GM08714 (cell line): ENCODE measurements around the gene RAI2.

Experiments
- H3K4me3 ChIP-seq: fragments of 200-500 bp; sonication (Bioruptor generic); 2 replicates; pipeline ENCODE4 v1.5.1; 2014; ENCODE audit warnings: mild to moderate bottlenecking, low read length, inconsistent platforms
- ZNF274 ChIP-seq: IDR thresholded peaks from 2 replicates; pipeline ENCODE4 v1.6.1; 2012; ENCODE audit warnings: mild to moderate bottlenecking, low read depth, low read length

Gene RAI2

DNA sequence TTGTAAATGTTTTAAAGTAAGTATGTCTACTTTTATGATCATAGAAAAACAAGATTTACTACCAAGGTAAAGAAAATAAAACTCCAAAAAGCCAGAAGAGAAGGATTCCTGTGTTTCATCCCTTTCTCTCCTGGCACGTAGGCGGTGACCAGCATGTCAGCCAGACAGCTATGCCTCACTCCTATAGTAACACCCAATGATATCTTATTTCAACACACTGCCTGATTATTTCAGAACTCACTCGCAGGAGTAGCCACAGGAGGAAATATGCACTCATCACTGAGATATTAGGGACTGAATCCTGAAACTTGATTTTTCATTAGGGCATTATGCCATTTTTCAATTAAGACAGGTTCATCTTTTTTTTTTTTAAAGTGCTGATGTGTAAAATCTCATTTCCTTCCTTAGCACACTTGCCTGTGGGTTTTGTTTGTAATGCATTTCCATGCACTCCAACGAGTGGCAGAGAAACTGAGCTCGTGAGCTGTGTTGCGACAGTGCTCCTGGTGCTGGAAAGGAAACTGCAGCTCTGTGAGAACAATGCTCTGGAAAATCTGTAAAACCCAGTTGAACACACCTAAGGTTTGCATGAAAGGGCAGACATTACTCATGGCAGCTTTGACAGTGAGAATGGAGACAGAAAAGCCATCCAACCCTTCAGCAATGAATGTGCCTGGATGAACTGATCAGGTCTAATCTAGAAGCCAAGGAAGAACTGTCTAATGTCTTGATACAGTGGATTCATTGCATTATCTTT lies 18.2 kb downstream of the RAI2 start:
- H3K4me3 ChIP-seq, result no peak overlapping the region
- no peak for TF ChIP-seq ZNF274

DNA sequence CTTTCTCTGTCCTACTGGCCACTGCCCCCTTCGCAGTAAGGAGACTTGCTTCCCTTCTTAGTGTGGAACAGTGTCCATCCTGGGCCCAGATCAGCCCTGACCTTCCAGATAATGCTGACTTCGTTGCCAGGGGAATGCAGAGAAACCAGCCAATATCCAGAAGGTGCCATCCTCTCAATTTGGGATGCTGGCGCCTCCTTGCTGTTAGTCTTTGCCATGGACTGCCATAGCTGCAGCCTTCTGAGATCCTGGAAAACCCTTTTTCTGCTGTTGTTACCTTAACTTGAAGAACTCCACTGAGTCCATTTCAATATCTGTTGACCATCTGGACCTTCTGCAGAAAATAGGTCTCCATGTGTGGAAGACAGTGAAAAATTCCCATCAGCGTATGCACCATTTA lies 21.8 kb downstream of the RAI2 start:
- no peak overlapping the region for H3K4me3 ChIP-seq
- TF ChIP-seq ZNF274, result no peak

GRCh38 chrX:17836830-17837229 lies 24.3 kb downstream of the RAI2 start:
- TF ChIP-seq ZNF274, result no peak
- no peak overlapping the region for H3K4me3 ChIP-seq

DNA sequence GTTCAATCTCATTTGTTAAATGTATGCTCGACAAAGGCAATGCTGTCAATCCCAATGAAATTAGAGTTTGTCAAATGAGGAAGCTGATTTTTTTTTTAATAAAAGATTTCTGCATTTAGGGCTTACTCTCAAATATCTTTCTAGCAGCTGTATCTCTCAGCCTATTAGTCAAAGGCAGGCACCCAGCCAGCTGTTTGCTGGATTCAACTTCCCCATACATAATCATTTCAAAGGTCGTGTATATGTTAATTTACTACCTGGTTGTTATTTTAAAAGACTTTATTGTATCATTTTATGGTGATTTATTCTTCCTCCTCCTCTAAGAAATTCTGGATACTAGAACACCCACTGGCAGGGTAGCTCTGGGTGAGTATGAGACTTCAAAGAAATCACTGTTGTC lies 27.1 kb downstream of the RAI2 start:
- no peak overlapping the region for H3K4me3 ChIP-seq

DNA sequence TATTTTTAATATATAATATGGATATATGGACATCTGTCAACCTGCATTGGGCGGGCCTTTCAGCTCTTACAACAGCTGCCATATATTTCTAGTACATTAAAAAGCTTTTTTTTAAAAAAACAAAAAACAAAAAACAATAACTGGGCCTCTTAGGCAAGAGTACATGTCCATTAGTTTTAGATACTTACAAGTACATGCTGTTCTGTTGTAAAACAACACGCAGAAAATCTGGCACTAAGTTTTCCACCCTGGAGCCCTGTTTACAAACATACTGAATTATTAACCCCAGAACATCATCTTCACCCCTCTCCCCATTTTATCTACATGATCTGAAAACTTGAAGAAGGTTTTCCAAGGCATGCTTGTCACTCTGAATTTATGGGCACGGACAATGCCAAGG lies 29.8 kb downstream of the RAI2 start:
- H3K4me3 ChIP-seq, result no peak overlapping the region
- no peak for TF ChIP-seq ZNF274

More for the DNA sequence above, 27.1 kb downstream of the RAI2 start:
- TF ChIP-seq ZNF274, result no peak

- no peak for TF ChIP-seq ZNF274
- H3K4me3 ChIP-seq, result no peak overlapping the region
Observed at GRCh38 chrX:17830211-17830610, 30.9 kb downstream of the RAI2 start.

GRCh38 chrX:17829566-17829965 lies 31.5 kb downstream of the RAI2 start:
- TF ChIP-seq ZNF274, result no peak
- H3K4me3 ChIP-seq, result no peak overlapping the region

GRCh38 chrX:17828171-17828570 lies 32.9 kb downstream of the RAI2 start:
- no peak for TF ChIP-seq ZNF274

DNA sequence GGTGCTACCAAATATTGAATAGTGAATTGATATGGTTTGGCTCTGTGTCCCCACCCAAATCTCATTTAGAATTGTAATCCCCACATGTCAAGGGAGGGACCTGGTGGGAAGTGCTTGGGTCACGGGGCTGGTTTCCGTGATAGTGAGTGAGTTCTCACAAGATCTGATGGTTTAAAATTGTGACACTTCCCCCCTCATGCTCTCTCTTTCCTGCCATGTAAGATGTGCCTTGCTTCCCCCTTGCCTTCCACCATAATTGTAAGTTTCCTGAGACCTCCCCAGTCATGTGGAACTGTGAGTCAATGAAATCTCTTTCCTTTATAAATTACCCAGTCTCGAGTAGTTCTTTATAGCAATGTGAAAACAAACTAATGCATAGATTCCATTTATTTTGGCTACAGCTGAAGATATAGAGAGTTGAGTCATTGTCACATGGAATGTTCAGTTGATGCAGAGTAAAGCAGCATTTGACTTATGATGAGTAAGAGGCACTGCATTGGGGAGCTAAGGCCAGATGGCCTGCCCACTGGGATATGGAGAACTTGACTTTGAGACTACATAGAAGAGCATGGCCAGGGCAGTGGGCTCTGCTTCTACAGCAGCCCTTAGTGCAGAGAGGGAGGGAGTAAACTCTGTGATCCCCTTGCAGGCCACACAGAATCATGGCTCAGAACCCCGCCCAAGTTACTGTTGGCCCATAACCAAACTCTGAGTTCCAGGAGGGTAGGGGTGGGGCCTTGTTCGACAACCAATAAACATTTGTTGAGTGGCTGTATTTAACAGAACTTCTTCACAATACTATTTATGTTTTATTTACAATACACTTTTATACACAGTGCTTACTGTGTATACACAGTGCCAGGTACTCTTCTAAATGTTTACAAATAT lies 34.2 kb downstream of the RAI2 start:
- TF ChIP-seq ZNF274, result no peak
- H3K4me3 ChIP-seq, result no peak overlapping the region

More at GRCh38 chrX:17828171-17828570, 32.9 kb downstream of the RAI2 start:
- H3K4me3 ChIP-seq, result no peak overlapping the region

DNA sequence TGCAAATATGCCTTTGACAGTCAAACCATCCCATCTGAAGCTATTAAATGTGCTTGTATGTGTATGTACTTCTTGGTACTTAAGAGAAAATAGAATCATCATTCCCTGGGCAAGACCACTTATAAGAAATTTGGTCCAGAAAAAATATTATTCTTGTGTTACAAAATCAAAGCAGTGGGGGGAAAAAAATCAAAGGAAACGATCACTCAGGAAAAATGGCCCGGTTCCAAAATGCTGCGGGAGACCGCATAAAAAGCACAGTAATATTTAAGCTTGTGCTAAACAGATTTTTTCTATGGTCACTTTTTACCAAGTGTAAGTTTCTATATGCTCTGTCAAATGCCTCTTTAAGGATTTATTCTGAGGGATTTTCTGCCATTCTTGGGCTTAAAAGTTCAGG lies 36.1 kb downstream of the RAI2 start:
- no peak overlapping the region for H3K4me3 ChIP-seq
- TF ChIP-seq ZNF274, result no peak

- TF ChIP-seq ZNF274, result no peak
Observed at GRCh38 chrX:17822351-17822750, 38.7 kb downstream of the RAI2 start.

GRCh38 chrX:17820100-17820499 lies 41.0 kb downstream of the RAI2 start:
- H3K4me3 ChIP-seq, result no peak overlapping the region
- TF ChIP-seq ZNF274, result no peak

More at GRCh38 chrX:17822351-17822750, 38.7 kb downstream of the RAI2 start:
- no peak overlapping the region for H3K4me3 ChIP-seq

- H3K4me3 ChIP-seq, result no peak overlapping the region
- TF ChIP-seq ZNF274, result no peak
Observed at GRCh38 chrX:17818726-17819125, 42.4 kb downstream of the RAI2 start.

DNA sequence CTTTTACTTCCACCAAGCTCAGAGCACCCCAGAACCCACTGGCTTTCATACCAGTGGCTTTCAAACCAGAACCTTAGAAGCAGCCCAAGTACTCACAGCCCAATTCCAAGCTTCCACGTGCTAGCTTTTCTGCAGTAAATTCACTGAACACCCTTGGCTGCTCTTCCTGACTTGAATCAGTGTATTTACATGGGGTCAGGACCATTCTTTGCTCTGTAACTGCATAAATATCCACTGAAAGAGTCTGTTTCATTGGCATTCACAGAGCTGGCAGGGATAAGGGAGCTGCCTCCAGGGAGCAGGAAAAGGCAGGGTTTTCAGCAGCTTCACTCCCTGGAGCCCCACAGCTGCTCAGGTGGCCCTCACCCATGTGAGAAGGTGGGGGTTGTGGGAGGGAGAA lies 43.8 kb downstream of the RAI2 start:
- no peak for TF ChIP-seq ZNF274

DNA sequence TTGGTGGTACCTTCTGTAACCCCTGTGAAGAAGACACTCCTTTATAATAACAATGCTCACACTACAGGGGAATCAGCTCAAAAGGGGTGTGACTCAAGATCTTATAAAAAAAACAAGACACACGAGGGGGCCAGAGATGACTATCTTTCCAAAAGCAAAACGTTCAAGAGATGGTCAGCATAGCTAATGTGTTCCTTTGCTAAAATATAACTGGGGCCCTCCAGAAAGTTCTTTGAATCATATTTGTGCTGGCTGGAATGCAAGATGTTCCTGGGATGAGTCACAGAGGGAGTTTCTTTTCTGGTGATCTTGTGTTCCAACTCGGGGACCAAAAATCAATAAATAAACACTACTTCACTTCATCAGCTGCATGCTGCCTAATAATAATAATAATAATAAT lies 46.5 kb downstream of the RAI2 start:
- no peak for TF ChIP-seq ZNF274
- no peak overlapping the region for H3K4me3 ChIP-seq

More for the DNA sequence above, 43.8 kb downstream of the RAI2 start:
- no peak overlapping the region for H3K4me3 ChIP-seq
